HG03521 (cell line): ENCODE results near the gene CIDEC.
"Not testable (repeated sequence)": the region's sequence is repeated elsewhere in the genome, so short reads cannot be mapped to it uniquely, and the experiment has no call there.

Source experiments
- ATAC-seq: cut with Tn5 transposase; IDR thresholded peaks from one replicate; pipeline ENCODE4 v1.9.1; 2021; ENCODE audit warnings: mild to moderate bottlenecking, moderate library complexity; ENCODE audit not compliant: unreplicated experiment

The CIDEC gene

GRCh38 chr3:9881441-9881840 lies 1.4 kb upstream of the CIDEC start:
- no peak for ATAC-seq

DNA sequence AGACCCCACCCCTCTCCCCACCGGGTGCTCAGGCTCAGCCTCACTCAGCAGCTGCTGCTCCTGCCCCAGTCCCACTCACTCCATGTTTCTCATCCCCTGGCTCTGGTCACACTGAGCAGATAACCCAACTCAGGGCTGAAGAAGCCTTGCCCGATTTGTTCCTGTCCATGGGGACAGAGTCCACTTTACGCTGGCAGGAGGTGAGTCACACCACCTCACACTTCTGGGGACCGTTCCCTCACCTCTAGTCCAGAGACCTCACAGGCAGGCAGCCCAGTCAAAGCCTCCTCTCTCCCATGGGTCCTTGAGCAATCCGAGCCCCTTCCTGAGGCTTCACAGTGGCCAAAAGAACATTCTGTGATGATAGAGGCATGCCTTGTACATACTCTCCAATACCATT lies 1.4 kb downstream of the CIDEC start:
- ATAC-seq, result no peak

- no peak for ATAC-seq
Measured at GRCh38 chr3:9876991-9877390, 3.1 kb downstream of the CIDEC start.

DNA sequence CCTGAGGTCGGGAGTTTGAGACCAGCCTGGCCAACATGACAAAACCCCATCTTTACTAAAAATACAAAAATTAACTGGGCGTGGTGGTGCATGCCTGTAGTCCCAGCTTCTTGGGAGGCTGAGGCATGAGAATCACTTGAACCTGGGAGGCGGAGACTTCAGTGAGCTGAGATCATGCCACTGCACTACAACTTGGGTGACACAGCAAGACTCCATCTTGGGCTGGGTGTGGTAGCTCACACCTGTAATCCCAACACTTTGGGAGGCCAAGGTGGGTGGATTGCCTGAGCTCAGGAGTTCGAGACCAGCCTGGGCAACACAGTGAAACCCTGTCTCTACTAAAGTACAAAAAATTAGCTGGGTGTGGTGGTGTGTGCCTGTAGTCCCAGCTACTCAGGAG lies 3.8 kb downstream of the CIDEC start:
- ATAC-seq, result not testable (repeated sequence)

DNA sequence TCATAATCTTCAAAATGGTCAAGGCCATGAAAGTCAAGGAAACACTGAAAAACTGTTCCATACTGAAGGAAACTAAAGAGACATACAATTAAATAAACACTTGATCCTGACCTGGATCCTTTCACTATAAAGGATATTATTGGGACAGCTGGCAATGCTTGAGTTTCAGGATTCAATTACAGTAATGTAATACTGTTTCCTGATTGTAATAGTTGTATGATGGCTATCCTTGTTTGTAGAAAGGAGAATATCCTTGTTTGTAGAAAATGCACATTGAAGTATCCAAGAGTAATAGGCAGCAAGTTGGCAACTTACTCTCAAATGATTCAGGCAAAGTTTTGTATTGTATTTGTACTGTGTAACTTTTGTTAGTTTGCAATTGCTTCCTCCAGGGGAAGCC lies 4.6 kb downstream of the CIDEC start:
- ATAC-seq, result no peak

DNA sequence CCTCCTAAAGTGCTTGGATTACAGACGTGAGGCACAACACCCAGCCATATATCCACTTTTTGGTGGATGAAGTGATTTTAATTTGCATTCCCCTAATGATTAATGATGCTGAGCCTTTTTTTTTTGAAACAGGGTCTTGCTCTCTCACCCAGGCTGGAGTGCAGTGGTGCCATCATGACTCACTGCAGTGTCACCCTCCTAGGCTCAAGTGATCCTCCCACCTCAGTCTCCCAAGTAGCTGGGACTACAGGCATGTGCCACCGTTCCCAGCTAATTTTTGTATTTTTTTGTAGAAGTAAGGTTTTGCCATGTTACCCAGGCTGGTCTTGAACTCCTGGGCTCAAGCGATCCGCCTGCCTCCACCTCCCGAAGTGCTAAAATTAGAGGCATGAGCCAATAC lies 8.0 kb downstream of the CIDEC start:
- not testable (repeated sequence) for ATAC-seq

DNA sequence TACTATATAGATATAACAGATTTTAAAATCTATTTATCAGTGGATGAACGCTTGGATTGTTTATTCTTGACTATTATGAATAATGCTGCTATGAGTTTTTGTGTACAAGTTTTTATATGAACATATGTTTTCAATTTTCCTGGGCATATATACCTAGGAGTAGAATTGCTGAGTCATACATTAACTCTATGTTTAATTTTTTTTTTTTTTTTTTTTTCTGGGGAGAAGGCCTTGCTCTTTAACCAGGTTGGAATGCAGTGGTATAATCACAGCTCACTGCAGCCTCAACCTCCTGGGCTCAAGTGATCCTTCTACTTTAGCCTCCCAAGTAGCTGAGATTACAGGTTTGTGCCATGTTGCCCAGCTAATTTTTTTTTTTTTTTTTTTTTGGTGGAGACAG lies 9.1 kb downstream of the CIDEC start:
- no peak for ATAC-seq

DNA sequence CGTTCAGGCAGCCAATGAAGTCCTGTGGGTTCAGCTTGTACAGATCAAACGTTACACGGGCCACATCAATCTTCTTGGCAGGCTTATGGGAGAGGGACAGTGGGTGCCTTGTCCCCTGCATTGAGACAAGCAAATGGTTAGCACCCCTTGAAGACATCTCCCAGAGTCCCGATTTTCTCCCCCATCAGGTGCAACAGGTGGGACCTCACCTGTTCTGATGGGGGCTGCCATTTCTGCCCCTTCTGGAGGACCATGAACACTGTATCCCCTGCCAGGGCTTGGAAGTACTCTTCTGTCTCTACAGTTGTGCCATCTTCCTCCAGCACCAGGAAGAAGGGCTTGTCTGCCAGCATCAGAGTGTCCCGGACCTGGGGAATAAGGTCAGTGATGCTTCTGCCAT lies 10.1 kb downstream of the CIDEC start:
- no peak for ATAC-seq

DNA sequence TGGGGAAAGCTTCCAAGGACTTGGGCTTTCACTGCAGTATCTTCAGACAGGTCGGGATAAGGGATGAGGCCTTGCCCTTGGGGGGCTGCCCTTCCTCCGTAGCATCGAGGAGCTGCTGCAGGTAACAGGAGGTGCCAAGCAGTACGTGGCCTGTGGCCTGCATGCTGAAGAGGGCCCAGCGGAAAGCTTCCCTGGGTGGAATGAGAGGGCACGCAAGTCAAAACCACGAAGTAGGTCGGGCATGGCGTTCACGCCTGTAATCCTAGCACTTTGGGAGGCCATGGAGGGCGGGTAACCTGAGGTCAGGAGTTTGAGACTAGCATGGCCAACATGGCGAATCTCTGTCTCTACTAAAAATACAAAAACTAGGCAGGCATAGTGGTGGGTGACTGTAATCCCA lies 12.9 kb downstream of the CIDEC start:
- no peak for ATAC-seq

GRCh38 chr3:9866639-9867038 lies 13.4 kb downstream of the CIDEC start:
- no peak for ATAC-seq

DNA sequence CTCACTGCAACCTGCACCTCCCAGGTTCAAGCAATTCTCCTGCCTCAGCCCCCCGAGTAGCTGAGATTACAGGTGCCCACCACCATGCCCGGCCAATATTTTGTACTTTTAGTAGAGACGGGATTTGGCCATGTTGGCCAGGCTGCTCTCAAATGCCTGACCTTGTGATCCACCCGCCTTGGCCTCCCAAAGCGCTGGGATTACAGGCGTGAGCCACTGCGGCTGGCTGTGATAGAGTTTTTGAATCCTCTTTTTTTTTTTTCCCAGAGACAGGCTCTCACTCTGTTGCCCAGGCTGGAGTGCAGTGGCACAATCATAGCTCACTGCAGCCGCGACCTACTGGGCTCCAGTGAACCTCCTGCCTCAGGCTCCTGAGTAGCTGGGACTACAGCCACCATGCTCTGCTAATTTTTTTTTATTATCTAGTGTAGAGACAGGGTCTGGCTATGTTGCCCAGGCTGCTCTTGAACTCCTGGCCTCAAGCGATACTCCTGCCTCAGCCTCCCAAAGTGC lies 14.9 kb downstream of the CIDEC start:
- ATAC-seq, result not testable (repeated sequence)

- ATAC-seq, result no peak
Measured at GRCh38 chr3:9864200-9864927, 15.7 kb downstream of the CIDEC start.

DNA sequence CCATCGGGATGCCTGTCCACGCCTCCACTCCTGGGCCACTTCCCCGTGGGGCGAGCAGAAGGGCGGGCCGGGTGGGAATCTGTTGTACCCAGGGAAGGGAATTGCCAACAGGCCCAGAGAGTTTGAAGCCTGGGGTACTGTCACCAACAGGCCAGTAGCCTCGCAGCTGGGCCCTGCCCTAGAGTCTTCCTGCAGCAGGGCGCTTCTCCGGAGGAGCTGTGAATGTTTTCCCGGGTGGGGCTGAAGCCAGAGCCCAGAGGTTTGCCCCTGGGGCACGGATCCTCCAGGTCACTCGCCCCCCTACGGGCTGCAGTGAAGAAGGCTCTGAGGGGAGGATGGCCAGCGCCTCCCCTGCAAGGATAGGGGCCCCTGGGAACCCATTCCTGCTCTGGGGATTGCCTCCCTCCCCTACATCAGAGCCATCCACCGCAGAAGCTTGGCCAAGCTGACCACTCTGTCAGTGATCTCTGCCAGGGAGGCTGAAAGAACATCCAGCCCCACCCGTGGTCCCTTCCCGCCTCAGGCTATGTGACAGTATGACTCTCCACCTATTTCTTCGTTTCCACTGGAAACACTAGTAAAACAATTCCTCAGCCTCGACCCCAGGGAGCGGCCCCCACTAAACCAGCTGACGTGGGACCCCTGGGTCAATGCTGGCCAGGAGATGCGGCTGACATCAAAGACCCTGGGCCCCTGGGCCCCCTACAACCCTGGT lies 16.8 kb downstream of the CIDEC start:
- ATAC-seq, result no peak

DNA sequence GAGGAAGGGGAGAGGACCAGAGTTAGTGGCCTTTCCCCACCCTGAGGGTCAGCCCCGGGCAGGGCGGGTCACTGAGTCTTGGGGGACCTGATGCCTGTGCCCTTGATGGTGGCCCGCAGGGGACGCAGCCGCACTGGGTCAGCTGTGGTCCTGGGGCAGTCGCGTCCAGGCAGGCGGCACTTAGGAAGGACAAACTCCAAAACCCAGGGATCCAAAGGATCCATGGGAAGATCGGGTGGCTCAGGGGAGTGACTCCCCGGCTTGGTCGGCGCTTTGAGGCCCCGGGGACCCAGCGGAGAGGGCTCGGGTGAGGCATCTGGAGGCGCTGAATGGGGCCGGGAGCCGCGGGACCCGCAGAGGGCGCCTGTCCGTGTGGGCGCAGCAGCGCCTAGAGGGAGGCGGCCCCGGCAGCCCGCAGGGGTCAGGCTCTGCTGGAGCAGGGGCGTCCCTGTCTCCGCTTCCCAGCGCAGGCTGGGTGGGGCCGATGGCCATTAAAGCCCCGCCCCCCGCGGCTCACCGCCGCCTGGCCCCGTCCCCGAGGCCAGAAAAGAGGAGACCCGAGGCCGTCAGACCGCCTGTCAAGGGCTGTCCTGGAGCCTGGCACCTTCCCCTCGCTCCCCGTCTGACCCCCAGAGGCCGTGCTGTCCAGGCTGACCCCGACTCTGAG lies 17.5 kb downstream of the CIDEC start:
- no peak for ATAC-seq

DNA sequence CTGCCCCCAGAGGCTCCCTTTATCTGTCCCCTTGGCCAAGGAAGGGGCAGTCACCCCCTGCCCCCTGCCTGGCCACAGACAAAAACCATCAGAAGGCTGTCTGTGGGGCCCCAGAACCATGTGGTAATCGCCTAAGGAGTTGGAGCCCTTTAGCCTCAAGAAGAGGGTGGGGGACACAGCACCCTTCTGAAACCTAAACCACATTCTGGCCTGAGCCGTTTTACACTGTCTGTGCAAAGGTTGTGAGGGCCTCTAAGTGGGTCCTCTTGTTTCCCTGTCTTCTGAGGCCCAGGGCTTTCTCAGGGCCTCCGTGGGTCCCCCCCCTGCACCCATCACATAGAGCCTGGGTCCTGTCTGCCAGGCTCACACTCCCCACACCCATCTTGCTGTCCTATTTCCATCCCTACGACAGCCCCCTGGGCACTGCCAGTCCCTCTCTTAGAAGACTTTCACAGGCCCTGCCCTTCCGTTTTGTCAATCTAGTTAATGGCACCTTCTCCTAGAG lies 18.4 kb downstream of the CIDEC start:
- no peak for ATAC-seq

GRCh38 chr3:9861201-9861600 lies 18.9 kb downstream of the CIDEC start:
- no peak for ATAC-seq

- ATAC-seq, result no peak
Measured at GRCh38 chr3:9859530-9860025, 20.5 kb downstream of the CIDEC start.

- no peak for ATAC-seq
Measured at GRCh38 chr3:9855594-9855993, 24.5 kb downstream of the CIDEC start.

- ATAC-seq, result not testable (repeated sequence)
Measured at GRCh38 chr3:9854291-9854940, 25.6 kb downstream of the CIDEC start.

DNA sequence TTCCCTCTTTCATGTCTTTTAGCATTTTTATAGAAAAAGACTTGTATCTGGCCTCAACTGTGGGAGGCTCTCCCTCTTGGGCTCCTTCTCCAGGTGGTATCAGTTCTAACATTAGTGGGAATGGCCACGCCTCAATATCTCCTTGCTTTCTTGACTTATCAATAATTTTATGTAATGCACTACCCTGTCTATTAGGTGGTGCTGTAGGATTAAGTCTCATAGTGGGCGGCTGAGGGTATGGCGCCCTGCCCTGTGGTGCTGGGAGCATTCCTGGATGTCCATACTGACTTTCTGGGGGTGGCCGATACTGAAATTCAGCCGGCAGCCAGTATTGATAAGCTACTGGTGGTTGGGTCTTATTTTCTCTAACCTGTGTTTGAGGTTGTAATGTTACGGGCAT lies 27.5 kb downstream of the CIDEC start:
- ATAC-seq, result no peak

GRCh38 chr3:9851926-9852325 lies 28.1 kb downstream of the CIDEC start:
- not testable (repeated sequence) for ATAC-seq
